Measurements from ENCODE around the gene VN1R4. TPM values are rescaled to one million over a fixed set of nuclear protein-coding genes. Genes with fewer than 3 reads are reported as not detected.
"Not testable (repeated sequence)": the region's sequence is repeated elsewhere in the genome, so short reads cannot be mapped to it uniquely, and the experiment has no call there.

Gene VN1R4
- total RNA-seq, 1 experiment from 2014 or later, result not detected

- Histone ChIP-seq H3K9me2 (ENCODE audit: insufficient read depth) (no peaks in the 10 kb centered on the region), H3K9me3 (ENCODE audit: insufficient read depth, low read depth) (peaks cover 35% of the 10 kb centered on the region), H4K20me1 (ENCODE audit: insufficient read depth) (no peaks in the 10 kb centered on the region), H3K27me3 (ENCODE audit: insufficient read depth, low read depth) (no peaks in the 10 kb centered on the region), H3K4me2 (no peak overlapping the region), H2AFZ (no peak overlapping the region), H3K4me3 (no peak overlapping the region), H3F3A (ENCODE audit: insufficient read depth, low read depth) (no peaks in the 10 kb centered on the region), H3K27ac (no peak overlapping the region), H3K4me1 (replicated peaks; ENCODE audit: insufficient read depth) (no peaks in the 10 kb centered on the region), H3K79me2 (ENCODE audit: low read depth) (no peaks in the 10 kb centered on the region), H3K36me3 (ENCODE audit: low read depth) (no peaks in the 10 kb centered on the region)
- DNase-seq, result no peak
- CTCF ChIA-PET, result no interaction called here
- BruUV-seq (replicated peaks), result no TSS peak
- intact Hi-C loops (cut with micrococcal nuclease; ENCODE audit: unreplicated experiment), result no loop called here
- TF ChIP-seq EZH2 (IDR thresholded peaks at IDR 0.05; ENCODE audit: low read depth) (no peak), CTCF (conservative IDR thresholded peaks at IDR 0.05) (no peak)
- POLR2A ChIA-PET (ENCODE audit: unreplicated experiment), result no interaction called here
Observed at GRCh38 chr19:53224606-53225005, 42.9 kb downstream of the VN1R4 start.

- H3K9me2 ChIP-seq (ENCODE audit: insufficient read depth); H2AFZ ChIP-seq; BruUV-seq (replicated peaks); POLR2A ChIA-PET (ENCODE audit: unreplicated experiment); H3K36me3 ChIP-seq (ENCODE audit: low read depth); H3F3A ChIP-seq (ENCODE audit: insufficient read depth, low read depth); H3K4me3 ChIP-seq; intact Hi-C loops (cut with micrococcal nuclease; ENCODE audit: unreplicated experiment); H3K27me3 ChIP-seq (ENCODE audit: insufficient read depth, low read depth); DNase-seq; CTCF ChIA-PET; H4K20me1 ChIP-seq (ENCODE audit: insufficient read depth); H3K27ac ChIP-seq; H3K4me2 ChIP-seq; H3K4me1 ChIP-seq (replicated peaks; ENCODE audit: insufficient read depth); H3K79me2 ChIP-seq (ENCODE audit: low read depth): not testable (repeated sequence)
- peaks cover 38% of the 10 kb centered on the region for H3K9me3 ChIP-seq (ENCODE audit: insufficient read depth, low read depth)
Observed at GRCh38 chr19:53222716-53223115, 44.8 kb downstream of the VN1R4 start.

Other genes starting within 250 kb of the VN1R4 start
- gene ERVV-2, start 223.0 kb downstream of the VN1R4 start, total RNA-seq (2021), result 0.28 TPM in 1 of 2 replicates, not detected in the other
- 25.1 and 27.4 TPM in 2 replicates for gene ZNF160, start 164.3 kb downstream of the VN1R4 start, total RNA-seq (2021)
- 9.6 and 12.9 TPM in 2 replicates for gene ZNF415, start 134.8 kb downstream of the VN1R4 start, total RNA-seq (2021)
- 13.6 and 15.3 TPM in 2 replicates for gene ZNF347, start 108.7 kb downstream of the VN1R4 start, total RNA-seq (2021)
- 6.8 and 11.2 TPM in 2 replicates for gene ZNF665, start 74.4 kb downstream of the VN1R4 start, total RNA-seq (2021)
- gene ZNF677, start 12.8 kb downstream of the VN1R4 start, total RNA-seq (2021), result 10.2 and 14.5 TPM in 2 replicates
- gene VN1R2, start 9.4 kb downstream of the VN1R4 start, total RNA-seq (2021), result not detected in 2 replicates
- gene ZNF845, start 66.0 kb upstream of the VN1R4 start, total RNA-seq (2021), result 8.2 and 8.6 TPM in 2 replicates
- 19.7 and 21.8 TPM in 2 replicates for gene ZNF525, start 98.0 kb upstream of the VN1R4 start, total RNA-seq (2021)
- 12.1 and 12.5 TPM in 2 replicates for gene ZNF765, start 127.4 kb upstream of the VN1R4 start, total RNA-seq (2021)
- 15.6 and 16.4 TPM in 2 replicates for gene ZNF761, start 164.3 kb upstream of the VN1R4 start, total RNA-seq (2021)
- 6.1 and 6.3 TPM in 2 replicates for gene ZNF813, start 200.0 kb upstream of the VN1R4 start, total RNA-seq (2021)

All from PC-9 (cell line).